K562 (cell line): ENCODE results near the gene RCOR1. TPM values are rescaled to one million over a fixed set of nuclear protein-coding genes. Genes with fewer than 3 reads are reported as not detected.

Experiments used
- ATAC-seq: fragments of 200-7000 bp; cut with Tn5 transposase; 3 replicates; pipeline ENCODE4 v1.9.1; 2020; ENCODE audit warnings: moderate library complexity
- BruUV-seq: library from RNA; stranded (reverse); fragments of 400-500 nt; replicated peaks from 2 replicates; lab custom pipeline; 2021; lab: Mats Ljungman, UMichigan
- CTCF ChIA-PET: fragments of 300-600 bp; formaldehyde crosslinking; extraction: SDS; loops from one replicate; lab custom pipeline; 2021; ENCODE audit warnings: low intra/inter-chr PET ratio; lab: Yijun Ruan, JAX
- POLR2A ChIA-PET: fragments of 300-600, 350-650 bp; sonication (Branson Sonifier 250); formaldehyde crosslinking; extraction: SDS; loops from one replicate; lab custom pipeline; 2021; ENCODE audit warnings: antibody characterized with exemption, inconsistent platforms; lab: Yijun Ruan, JAX
- DNase-seq, 4 experiments: peaks; one replicate each; pipeline versions ENCODE4 v3.0.0 to v3.0.0-alpha.2; 2011 to 2018; ENCODE audit warnings: low spot score in 3 of 4, mixed read lengths in 3 of 4; ENCODE audit errors: extremely low read depth in 1 of 4
- FAIRE-seq: peaks from 2 replicates; lab custom pipeline; 2011; peaks lifted over from hg19 to GRCh38; lab: Jason Lieb, UNC
- H2AFZ ChIP-seq: 2 replicates; pipeline ENCODE4 v1.6.0; 2011; ENCODE audit warnings: low read depth, low read length, control low read depth, inconsistent platforms
- H3K27ac ChIP-seq: fragments of 200-600 bp; 3 replicates; pipeline ENCODE4 v1.8.0; 2011; ENCODE audit warnings: low read depth, mild to moderate bottlenecking, control low read depth, inconsistent platforms, low read length, moderate library complexity, mixed read lengths; ENCODE audit errors: extremely low read depth
- H3K27me3 ChIP-seq, 2 experiments: fragments of 300-600 bp in 1 of 2; 2 replicates in 1 of 2; 3 replicates in 1 of 2; pipeline versions ENCODE4 v1.6.0 to v1.8.0; 2011; ENCODE audit warnings: inconsistent platforms in 2 of 2, low read length in 2 of 2, mild to moderate bottlenecking in 1 of 2, mixed read lengths in 1 of 2, moderate library complexity in 1 of 2; ENCODE audit not compliant: control insufficient read depth in 2 of 2, insufficient read depth in 2 of 2
- H3K36me3 ChIP-seq: fragments of 300-600 bp; 3 replicates; pipeline ENCODE4 v1.8.0; 2011; ENCODE audit warnings: mild to moderate bottlenecking, low read length, inconsistent platforms; ENCODE audit not compliant: control insufficient read depth, insufficient read depth
- H3K4me1 ChIP-seq, 2 experiments: fragments of 200-600 bp in 1 of 2; replicated peaks in 1 of 2; 2 replicates in 1 of 2; 3 replicates in 1 of 2; pipeline versions ENCODE4 v1.5.1 to v1.8.0; 2011; ENCODE audit warnings: inconsistent platforms in 2 of 2, low read length in 2 of 2, mild to moderate bottlenecking in 1 of 2, mixed read lengths in 1 of 2, moderate library complexity in 1 of 2; ENCODE audit not compliant: control insufficient read depth in 2 of 2, insufficient read depth in 2 of 2
- H3K4me2 ChIP-seq: 2 replicates; pipeline ENCODE4 v1.6.1; 2011; ENCODE audit warnings: low read length, control low read depth, inconsistent platforms, mixed read lengths; ENCODE audit not compliant: insufficient read depth
- H3K4me3 ChIP-seq: fragments of 200-600 bp; sonication (generic), shearing (Covaris generic); 2 replicates; pipeline ENCODE4 v1.5.1; 2016; ENCODE audit warnings: control low read depth, inconsistent platforms
- H3K79me2 ChIP-seq: fragments of 200-600 bp; 3 replicates; pipeline ENCODE4 v1.8.0; 2011; ENCODE audit warnings: low read length, inconsistent platforms; ENCODE audit not compliant: control insufficient read depth, insufficient read depth
- H3K9ac ChIP-seq, 2 experiments: 2 replicates each; pipeline versions ENCODE4 v1.6.0 to v1.6.1; 2011; ENCODE audit warnings: low read depth in 2 of 2, low read length in 2 of 2, control low read depth in 1 of 2, inconsistent platforms in 1 of 2, mild to moderate bottlenecking in 1 of 2, mixed read lengths in 1 of 2; ENCODE audit not compliant: insufficient read depth in 1 of 2
- H3K9me1 ChIP-seq: one replicate; pipeline ENCODE4 v1.6.0; 2011; ENCODE audit warnings: inconsistent platforms, mild to moderate bottlenecking, low read length, moderate library complexity; ENCODE audit not compliant: control insufficient read depth, insufficient read depth
- H3K9me3 ChIP-seq: replicated peaks from 2 replicates; pipeline ENCODE4 v1.5.1; 2011; ENCODE audit warnings: low read depth, low read length, inconsistent platforms; ENCODE audit not compliant: control insufficient read depth, insufficient read depth
- H4K20me1 ChIP-seq: replicated peaks from 2 replicates; pipeline ENCODE4 v1.6.1; 2011; ENCODE audit warnings: low read length, inconsistent platforms, mixed read lengths; ENCODE audit not compliant: control insufficient read depth, insufficient read depth
- BCOR ChIP-seq: fragments of 450-650 bp; IDR thresholded peaks from 2 replicates; pipeline ENCODE4 v1.6.1; 2016
- CTBP1 ChIP-seq: fragments of 450-650 bp; IDR thresholded peaks from 2 replicates; pipeline ENCODE4 v1.6.1; 2016; ENCODE audit warnings: borderline replicate concordance
- DPF2 ChIP-seq: fragments of 450-650 bp; IDR thresholded peaks from 2 replicates; pipeline ENCODE4 v1.6.1; 2016
- KAT2B ChIP-seq: IDR thresholded peaks from one replicate; pipeline ENCODE4 v1.6.1; 2012; ENCODE audit warnings: low read depth, mild to moderate bottlenecking, control low read depth, inconsistent platforms, low read length, moderate library complexity
- NRF1 ChIP-seq, 2 experiments: fragments of 450-650 bp; IDR thresholded peaks in 1 of 2; conservative IDR thresholded peaks in 1 of 2; 2 replicates each; pipeline ENCODE4 v1.6.1; 2014; ENCODE audit warnings: mild to moderate bottlenecking in 2 of 2
- RAD21 ChIP-seq, 2 experiments: fragments of 250-450 bp in 1 of 2; fragments of 450-650 bp in 1 of 2; sonication (Bioruptor Pico) in 1 of 2; formaldehyde crosslinking in 1 of 2; IDR thresholded peaks in 1 of 2; conservative IDR thresholded peaks in 1 of 2; 2 replicates each; pipeline versions ENCODE4 v1.4.0 to v1.8.0; 2020 to 2022; ENCODE audit warnings: mild to moderate bottlenecking in 2 of 2, moderate library complexity in 1 of 2
- SMARCA4 ChIP-seq: fragments of 450-650 bp; IDR thresholded peaks from 2 replicates; pipeline ENCODE4 v1.6.1; 2016
- SPI1 ChIP-seq: IDR thresholded peaks from 2 replicates; pipeline ENCODE4 v1.6.1; 2011; ENCODE audit warnings: low read depth, low read length, control low read depth, borderline replicate concordance
- ZEB2 ChIP-seq: fragments of 450-650 bp; IDR thresholded peaks from 2 replicates; pipeline ENCODE4 v1.6.1; 2016
- WGBS: fragments of 100-300 bp; shearing (Covaris generic); methylation state at CpG from one replicate; pipeline ENCODE4 v1.1.6; 2016; ENCODE audit warnings: low coverage, mixed read lengths; ENCODE audit not compliant: insufficient coverage; ENCODE audit errors: missing lambda C conversion rate; 5-methylcytosine and 5-hydroxymethylcytosine counted together
- in situ Hi-C: fragments of 300-500 bp; cut with MboI; formaldehyde crosslinking; loops from 4 replicates; pipeline ENCODE4 v1.15.0; 2018; ENCODE audit warnings: inconsistent platforms, mixed read lengths
- intact Hi-C: fragments of 100-400 bp; cut with micrococcal nuclease; formaldehyde crosslinking; loops from 2 replicates; pipeline ENCODE4 v1.14.2; 2022
- polyA plus RNA-seq, 8 experiments: library from polyadenylated mRNA; depleted of rRNA in 4 of 8; stranded (reverse) in 5 of 8; unstranded in 3 of 8; fragments of >200 nt; fragmentation: Nextera tagmentation in 2 of 8; fragmentation: Illumina TruSeq in 1 of 8; extraction: Ambion mirVana in 2 of 8; extraction: Trizol in 1 of 8; gene quantifications; 2 replicates each; pipeline versions ENCODE4 v1.2.1 to v1.2.3, GENCODE V29; 2011 to 2014; ENCODE audit warnings: inconsistent platforms in 1 of 8, missing spikeins in 1 of 8
- total RNA-seq, 7 experiments: library from RNA; depleted of rRNA in 6 of 7; stranded (reverse); fragments of >200 nt in 6 of 7; fragmentation: Illumina TruSeq in 2 of 7; extraction: Trizol in 2 of 7; gene quantifications; 2 replicates each; pipeline versions ENCODE4 v1.2.1 to v1.2.3, GENCODE V29; 2011 to 2021; ENCODE audit warnings: low replicate concordance in 1 of 7
- TF ChIP-seq, protein P1 (sequence below): sonication (generic); formaldehyde crosslinking; IDR thresholded peaks from 2 replicates; pipeline ENCODE4 v1.8.0; 2022; ENCODE audit warnings: missing genetic modification reagents, mild to moderate bottlenecking, moderate library complexity, borderline replicate concordance
- TF ChIP-seq, protein P2 (sequence below): sonication (generic); IDR thresholded peaks from 2 replicates; pipeline ENCODE4 v1.6.1; 2016
- TF ChIP-seq, protein P3 (sequence below), 2 experiments: fragments of 450-650 bp in 1 of 2; sonication (generic) in 1 of 2; formaldehyde crosslinking in 1 of 2; IDR thresholded peaks; 2 replicates each; pipeline versions ENCODE4 v1.7.1 to v1.9.0; 2016 to 2022; ENCODE audit warnings: inconsistent platforms in 1 of 2, mild to moderate bottlenecking in 1 of 2, missing genetic modification reagents in 1 of 2

The RCOR1 gene
- total and polyA plus RNA-seq, 9 of the 15 experiments (the other 6 are each of a cell fraction or from before 2014, with no cell fraction given) = 8.5 to 47.9 (median 20.9) TPM

DNA sequence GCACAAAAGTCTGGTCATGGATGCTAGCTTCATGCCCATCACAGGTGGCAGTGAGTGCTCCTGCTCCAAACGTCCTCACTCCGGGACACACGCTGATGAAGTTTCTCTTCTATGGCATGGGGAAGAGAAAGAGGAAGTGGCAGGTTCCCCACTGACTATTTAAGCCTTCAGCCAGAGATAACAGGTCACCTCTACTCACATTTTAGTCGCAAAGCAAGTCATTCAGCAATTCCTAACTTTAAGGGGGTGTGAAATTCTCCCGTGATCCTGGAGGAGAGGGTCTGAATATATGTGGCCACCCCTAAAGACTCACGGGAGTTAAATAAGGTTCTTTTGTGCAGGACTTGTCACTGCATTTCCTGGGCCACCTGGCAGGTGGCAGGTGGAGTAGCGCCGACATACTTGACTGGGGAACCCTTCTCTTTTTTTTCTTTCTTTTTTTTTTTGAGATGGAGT is 18.8 kb upstream of the RCOR1 start:
- H3K9me1 ChIP-seq = no peaks in the 10 kb centered on the region
- BruUV-seq = no TSS peak
- H3K4me1 ChIP-seq = peaks cover 24 to 32% of the 10 kb centered on the region in 2 experiments
- no peak overlapping the region; a peak in 2 of 4 replicates for H3K9ac ChIP-seq
- H2AFZ ChIP-seq = peak overlapping the region; percentile 76; the same call in 1 of the 2 replicates
- H3K27ac ChIP-seq = no peak overlapping the region
- FAIRE-seq (peak; percentile 15), ATAC-seq (peak; percentile 46), DNase-seq (no peak)
- H3K9me3 ChIP-seq = no peaks in the 10 kb centered on the region
- no peaks in the 10 kb centered on the region for H4K20me1 ChIP-seq
- CTCF ChIA-PET = no interaction called here
- intact Hi-C loops = no loop called here
- H3K27me3 ChIP-seq = no peaks in the 10 kb centered on the region
- POLR2A ChIA-PET = no interaction called here
- 21% methylated on average over 8 of the region's 8 CpGs for WGBS
- H3K4me2 ChIP-seq = peak overlapping the region; percentile 39
- in situ Hi-C loops = no loop called here
- no peaks in the 10 kb centered on the region for H3K79me2 ChIP-seq
- H3K36me3 ChIP-seq = no peaks in the 10 kb centered on the region
- no peak overlapping the region for H3K4me3 ChIP-seq
- TF ChIP-seq DPF2 (peak; percentile 36; the same call in 1 of the 2 replicates), NRF1 (conservative IDR thresholded peaks at IDR 0.05 in 1 of 2, IDR thresholded peaks at IDR 0.05 in 1 of 2) (no peak), SPI1 (peak; percentile 100), SMARCA4 (peak; percentile 54; the same call in 1 of the 2 replicates), RAD21 (CRISPR knock-in tag; conservative IDR thresholded peaks at IDR 0.05 in 1 of 2, IDR thresholded peaks at IDR 0.05 in 1 of 2) (no peak), ZEB2 (0 out of 2 replicates have a peak, but pooled peaks have one; percentile 51), KAT2B (no peak), CTBP1 (0 out of 2 replicates have a peak, but pooled peaks have one; percentile 23), BCOR (0 out of 2 replicates have a peak, but pooled peaks have one; percentile 5)
- TF ChIP-seq, protein P1, sequence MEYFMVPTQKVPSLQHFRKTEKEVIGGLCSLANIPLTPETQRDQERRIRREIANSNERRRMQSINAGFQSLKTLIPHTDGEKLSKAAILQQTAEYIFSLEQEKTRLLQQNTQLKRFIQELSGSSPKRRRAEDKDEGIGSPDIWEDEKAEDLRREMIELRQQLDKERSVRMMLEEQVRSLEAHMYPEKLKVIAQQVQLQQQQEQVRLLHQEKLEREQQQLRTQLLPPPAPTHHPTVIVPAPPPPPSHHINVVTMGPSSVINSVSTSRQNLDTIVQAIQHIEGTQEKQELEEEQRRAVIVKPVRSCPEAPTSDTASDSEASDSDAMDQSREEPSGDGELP (CRISPR knock-in tag) = no peak
- TF ChIP-seq, protein P2, sequence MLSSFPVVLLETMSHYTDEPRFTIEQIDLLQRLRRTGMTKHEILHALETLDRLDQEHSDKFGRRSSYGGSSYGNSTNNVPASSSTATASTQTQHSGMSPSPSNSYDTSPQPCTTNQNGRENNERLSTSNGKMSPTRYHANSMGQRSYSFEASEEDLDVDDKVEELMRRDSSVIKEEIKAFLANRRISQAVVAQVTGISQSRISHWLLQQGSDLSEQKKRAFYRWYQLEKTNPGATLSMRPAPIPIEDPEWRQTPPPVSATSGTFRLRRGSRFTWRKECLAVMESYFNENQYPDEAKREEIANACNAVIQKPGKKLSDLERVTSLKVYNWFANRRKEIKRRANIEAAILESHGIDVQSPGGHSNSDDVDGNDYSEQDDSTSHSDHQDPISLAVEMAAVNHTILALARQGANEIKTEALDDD = peak; percentile 83
- TF ChIP-seq, protein P3, sequence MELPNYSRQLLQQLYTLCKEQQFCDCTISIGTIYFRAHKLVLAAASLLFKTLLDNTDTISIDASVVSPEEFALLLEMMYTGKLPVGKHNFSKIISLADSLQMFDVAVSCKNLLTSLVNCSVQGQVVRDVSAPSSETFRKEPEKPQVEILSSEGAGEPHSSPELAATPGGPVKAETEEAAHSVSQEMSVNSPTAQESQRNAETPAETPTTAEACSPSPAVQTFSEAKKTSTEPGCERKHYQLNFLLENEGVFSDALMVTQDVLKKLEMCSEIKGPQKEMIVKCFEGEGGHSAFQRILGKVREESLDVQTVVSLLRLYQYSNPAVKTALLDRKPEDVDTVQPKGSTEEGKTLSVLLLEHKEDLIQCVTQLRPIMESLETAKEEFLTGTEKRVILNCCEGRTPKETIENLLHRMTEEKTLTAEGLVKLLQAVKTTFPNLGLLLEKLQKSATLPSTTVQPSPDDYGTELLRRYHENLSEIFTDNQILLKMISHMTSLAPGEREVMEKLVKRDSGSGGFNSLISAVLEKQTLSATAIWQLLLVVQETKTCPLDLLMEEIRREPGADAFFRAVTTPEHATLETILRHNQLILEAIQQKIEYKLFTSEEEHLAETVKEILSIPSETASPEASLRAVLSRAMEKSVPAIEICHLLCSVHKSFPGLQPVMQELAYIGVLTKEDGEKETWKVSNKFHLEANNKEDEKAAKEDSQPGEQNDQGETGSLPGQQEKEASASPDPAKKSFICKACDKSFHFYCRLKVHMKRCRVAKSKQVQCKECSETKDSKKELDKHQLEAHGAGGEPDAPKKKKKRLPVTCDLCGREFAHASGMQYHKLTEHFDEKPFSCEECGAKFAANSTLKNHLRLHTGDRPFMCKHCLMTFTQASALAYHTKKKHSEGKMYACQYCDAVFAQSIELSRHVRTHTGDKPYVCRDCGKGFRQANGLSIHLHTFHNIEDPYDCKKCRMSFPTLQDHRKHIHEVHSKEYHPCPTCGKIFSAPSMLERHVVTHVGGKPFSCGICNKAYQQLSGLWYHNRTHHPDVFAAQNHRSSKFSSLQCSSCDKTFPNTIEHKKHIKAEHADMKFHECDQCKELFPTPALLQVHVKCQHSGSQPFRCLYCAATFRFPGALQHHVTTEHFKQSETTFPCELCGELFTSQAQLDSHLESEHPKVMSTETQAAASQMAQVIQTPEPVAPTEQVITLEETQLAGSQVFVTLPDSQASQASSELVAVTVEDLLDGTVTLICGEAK (IDR thresholded peaks at IDR 0.05) = peak; percentile 11; the same call in 1 of the 2 replicates
- TF ChIP-seq, protein P3 (CRISPR knock-in tag; IDR thresholded peaks at IDR 0.05) = no peak
